ENCODE data around the gene MID1.

The MID1 gene

GRCh38 chrX:10576777-10577447 is 43.5 kb downstream of the MID1 start:
- no peak for DNase-seq (ENCODE audit: low read depth in 2 of 2)

- DNase-seq (ENCODE audit: low read depth in 2 of 2): no peak
These were observed 44.2 kb downstream of the MID1 start for GRCh38 chrX:10576186-10576585.

GRCh38 chrX:10574663-10575062 is 45.7 kb downstream of the MID1 start:
- DNase-seq (ENCODE audit: low read depth in 2 of 2): no peak

- DNase-seq (ENCODE audit: low read depth in 2 of 2): no peak
These were observed 49.1 kb downstream of the MID1 start for GRCh38 chrX:10571260-10571659.

- DNase-seq (ENCODE audit: low read depth in 2 of 2): no peak
These were observed 49.8 kb downstream of the MID1 start for GRCh38 chrX:10570601-10571000.

- DNase-seq (ENCODE audit: low read depth in 2 of 2): no peak
These were observed 50.4 kb downstream of the MID1 start for GRCh38 chrX:10569946-10570345.

GRCh38 chrX:10568428-10568827 is 52.0 kb downstream of the MID1 start:
- no peak for DNase-seq (ENCODE audit: low read depth in 2 of 2)

GRCh38 chrX:10567136-10567535 is 53.2 kb downstream of the MID1 start:
- no peak for DNase-seq (ENCODE audit: low read depth in 2 of 2)

GRCh38 chrX:10566716-10567097 is 53.7 kb downstream of the MID1 start:
- DNase-seq (ENCODE audit: low read depth in 2 of 2): no peak

- no peak for DNase-seq (ENCODE audit: low read depth in 2 of 2)
These were observed 55.9 kb downstream of the MID1 start for GRCh38 chrX:10564484-10564883.

- DNase-seq (ENCODE audit: low read depth in 2 of 2): no peak
These were observed 63.2 kb downstream of the MID1 start for GRCh38 chrX:10557166-10557565.

GRCh38 chrX:10556405-10556804 is 64.0 kb downstream of the MID1 start:
- no peak for DNase-seq (ENCODE audit: low read depth in 2 of 2)

GRCh38 chrX:10555846-10556245 is 64.5 kb downstream of the MID1 start:
- DNase-seq (ENCODE audit: low read depth in 2 of 2): no peak

GRCh38 chrX:10554612-10555270 is 65.6 kb downstream of the MID1 start:
- DNase-seq (ENCODE audit: low read depth in 2 of 2): no peak

- DNase-seq (ENCODE audit: low read depth in 2 of 2): no peak
These were observed 71.1 kb downstream of the MID1 start for GRCh38 chrX:10549280-10549679.

GRCh38 chrX:10548688-10549087 is 71.7 kb downstream of the MID1 start:
- DNase-seq (ENCODE audit: low read depth in 2 of 2): no peak

- no peak for DNase-seq (ENCODE audit: low read depth in 2 of 2)
These were observed 74.5 kb downstream of the MID1 start for GRCh38 chrX:10545882-10546281.

- no peak for DNase-seq (ENCODE audit: low read depth in 2 of 2)
These were observed 77.8 kb downstream of the MID1 start for GRCh38 chrX:10542586-10542985.

GRCh38 chrX:10538831-10539230 is 81.6 kb downstream of the MID1 start:
- DNase-seq (ENCODE audit: low read depth in 2 of 2): no peak

- no peak for DNase-seq (ENCODE audit: low read depth in 2 of 2)
These were observed 83.1 kb downstream of the MID1 start for GRCh38 chrX:10537308-10537707.

GRCh38 chrX:10536744-10537143 is 83.6 kb downstream of the MID1 start:
- no peak for DNase-seq (ENCODE audit: low read depth in 2 of 2)

- DNase-seq (ENCODE audit: low read depth in 2 of 2): no peak
These were observed 85.8 kb downstream of the MID1 start for GRCh38 chrX:10534611-10535010.

- DNase-seq (ENCODE audit: low read depth in 2 of 2): no peak
These were observed 86.6 kb downstream of the MID1 start for GRCh38 chrX:10533696-10534365.

Data from stimulated activated CD4-positive, alpha-beta T cell treated with anti-CD3 and anti-CD28 coated beads, Interleukin-1b, Interleukin-23, amount 100 ng/mL, for 4 hours (primary cell).